Lower leg skin (tissue), 3 donors: Measurements from ENCODE around the gene KCNMA1.

Experiments
- CTCF ChIP-seq, 3 donors: fragments of 450-650 bp; IDR thresholded peaks; one replicate each; pipeline ENCODE4 v1.5.1; 2016; ENCODE audit warnings: antibody characterized with exemption in 3 of 3, mild to moderate bottlenecking in 3 of 3, moderate library complexity in 2 of 3
- POLR2A ChIP-seq, 2 donors: fragments of 450-650 bp; IDR thresholded peaks; one replicate each; pipeline ENCODE4 v1.6.1; 2016 to 2017; ENCODE audit warnings: antibody characterized with exemption in 2 of 2, mild to moderate bottlenecking in 1 of 2, moderate library complexity in 1 of 2

GRCh38 chr10:77256346-77256745 lies 381.3 kb downstream of the KCNMA1 start:
- TF ChIP-seq CTCF (IDR thresholded peaks at IDR 0.05) (no peak), POLR2A (IDR thresholded peaks at IDR 0.05) (no peak)
